ENCODE measurements around the gene EBP.
"Not testable (repeated sequence)": the region's sequence is repeated elsewhere in the genome, so short reads cannot be mapped to it uniquely, and the experiment has no call there.

EBP gene

DNA sequence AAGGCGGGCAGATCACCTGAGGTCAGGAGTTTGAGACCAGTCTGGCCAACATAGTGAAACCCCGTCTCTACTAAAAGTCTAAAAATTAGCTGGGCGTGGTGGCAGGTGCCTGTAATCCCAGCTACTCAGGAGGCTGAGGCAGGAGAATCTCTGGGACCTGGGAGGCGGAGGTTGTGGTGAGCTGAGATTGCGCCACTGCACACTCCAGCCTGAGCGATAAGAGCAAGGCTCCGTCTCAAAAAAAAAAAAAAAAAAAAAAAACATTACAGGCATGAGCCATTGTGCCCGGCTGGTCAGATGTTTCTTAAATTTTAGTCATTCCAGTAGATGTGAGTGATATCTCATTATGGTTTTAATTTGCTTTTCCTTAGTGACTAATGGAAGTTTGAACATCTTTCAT, 4.2 kb downstream of the EBP start:
- DNase-seq (ENCODE audit: low spot score) = not testable (repeated sequence)

DNA sequence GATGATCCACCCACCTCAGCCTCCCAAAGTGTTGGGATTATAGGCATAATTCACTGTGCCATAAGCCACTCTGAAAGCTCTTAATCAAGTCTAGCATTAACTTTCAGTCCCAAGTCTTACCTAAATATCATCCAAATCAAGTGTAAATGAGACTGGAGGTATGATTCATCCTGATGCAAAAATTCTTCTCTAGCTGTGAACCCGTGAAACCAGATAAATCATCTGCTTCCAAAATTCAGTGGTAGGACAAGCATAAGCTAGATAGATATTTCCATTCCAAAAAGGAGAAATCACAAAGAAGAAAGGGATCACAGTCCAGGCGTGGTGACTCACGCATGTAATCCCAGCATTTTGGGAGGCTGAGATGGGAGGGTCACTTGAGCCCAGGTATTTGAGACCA, 9.1 kb downstream of the EBP start:
- DNase-seq (ENCODE audit: low spot score) = no peak

DNA sequence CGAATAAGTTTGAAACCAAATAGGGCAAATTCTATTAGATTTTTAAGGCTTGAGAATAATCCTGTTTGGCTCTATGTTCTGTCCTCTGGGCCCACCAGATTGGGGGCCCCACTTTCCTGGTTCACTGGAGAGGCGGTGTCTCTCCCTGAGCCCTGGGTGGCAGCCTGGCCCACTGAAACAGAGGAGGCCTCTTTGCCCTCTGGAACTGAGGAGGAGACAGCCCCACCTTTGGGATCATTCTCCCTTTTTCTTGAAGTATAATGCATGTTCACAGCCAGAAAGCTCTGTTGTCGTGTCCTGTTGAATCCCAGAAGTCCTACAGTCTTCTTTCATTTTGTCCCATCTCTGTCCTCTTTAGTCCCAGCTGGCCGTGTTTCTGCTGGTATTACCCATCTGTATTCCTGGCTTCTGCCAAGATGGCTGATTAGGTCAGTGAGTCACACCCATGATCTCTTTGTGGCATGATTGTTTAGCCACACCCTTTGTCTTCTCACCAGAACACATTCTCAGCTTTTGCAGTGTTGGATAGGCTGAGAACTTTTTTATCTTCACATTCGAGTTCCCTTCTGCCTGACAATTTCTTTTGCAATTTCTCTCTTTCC, 9.9 kb downstream of the EBP start:
- DNase-seq (ENCODE audit: low spot score) = peak; percentile 68

GRCh38 chrX:48532161-48532560, 10.6 kb downstream of the EBP start:
- no peak for DNase-seq (ENCODE audit: low spot score)

DNA sequence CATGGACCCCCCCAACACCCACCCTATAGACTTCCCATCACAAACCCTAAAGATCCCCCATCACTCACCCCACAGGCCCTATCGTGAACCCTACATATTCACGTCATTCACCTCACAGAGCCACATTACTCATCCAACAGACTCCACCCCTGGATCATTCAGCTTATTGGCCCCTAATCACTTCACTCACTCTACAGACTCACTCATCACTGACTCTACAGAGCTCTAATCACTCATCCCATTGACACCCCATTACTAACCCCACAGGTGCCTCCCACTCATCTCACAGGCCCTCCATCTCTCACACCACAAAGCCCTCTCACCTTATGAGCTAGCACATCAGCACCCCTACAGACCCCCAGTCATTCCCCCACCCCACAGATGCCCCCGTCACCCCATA, 11.6 kb downstream of the EBP start:
- DNase-seq (ENCODE audit: low spot score) = no peak

DNA sequence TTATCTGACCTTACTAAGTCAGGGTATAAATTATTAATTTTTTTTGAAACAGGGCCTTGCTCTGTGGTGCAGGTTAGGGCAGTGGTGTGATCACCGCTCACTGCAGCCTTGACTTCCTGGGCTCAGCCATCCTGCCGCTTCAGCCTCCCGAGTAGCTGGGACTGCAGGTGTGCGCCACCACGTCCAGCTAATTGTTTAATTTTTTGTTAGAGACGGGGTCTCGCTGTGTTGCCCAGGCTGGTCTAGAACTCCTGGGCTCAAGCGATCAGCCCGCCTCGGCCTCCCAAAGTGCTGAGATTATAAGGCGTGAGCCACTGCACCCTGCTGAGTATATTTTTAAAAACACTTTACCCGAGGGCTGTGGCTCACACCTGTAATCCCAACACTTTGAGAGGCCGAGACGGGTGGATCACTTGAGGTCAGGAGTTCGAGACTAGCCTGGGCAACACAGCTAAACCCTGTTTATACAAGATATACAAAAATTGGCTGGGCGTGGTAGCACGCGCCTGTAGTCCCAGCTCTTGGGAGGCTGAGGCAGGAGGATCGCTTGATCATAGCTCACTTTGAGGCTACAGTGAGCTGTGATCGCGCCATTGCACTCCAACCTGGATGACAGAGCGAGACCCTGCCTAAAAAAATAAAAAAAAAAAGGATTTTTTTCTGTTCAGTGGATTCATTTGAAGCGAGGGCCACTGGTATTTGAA, 17.2 kb downstream of the EBP start:
- DNase-seq (ENCODE audit: low spot score) = no peak

DNA sequence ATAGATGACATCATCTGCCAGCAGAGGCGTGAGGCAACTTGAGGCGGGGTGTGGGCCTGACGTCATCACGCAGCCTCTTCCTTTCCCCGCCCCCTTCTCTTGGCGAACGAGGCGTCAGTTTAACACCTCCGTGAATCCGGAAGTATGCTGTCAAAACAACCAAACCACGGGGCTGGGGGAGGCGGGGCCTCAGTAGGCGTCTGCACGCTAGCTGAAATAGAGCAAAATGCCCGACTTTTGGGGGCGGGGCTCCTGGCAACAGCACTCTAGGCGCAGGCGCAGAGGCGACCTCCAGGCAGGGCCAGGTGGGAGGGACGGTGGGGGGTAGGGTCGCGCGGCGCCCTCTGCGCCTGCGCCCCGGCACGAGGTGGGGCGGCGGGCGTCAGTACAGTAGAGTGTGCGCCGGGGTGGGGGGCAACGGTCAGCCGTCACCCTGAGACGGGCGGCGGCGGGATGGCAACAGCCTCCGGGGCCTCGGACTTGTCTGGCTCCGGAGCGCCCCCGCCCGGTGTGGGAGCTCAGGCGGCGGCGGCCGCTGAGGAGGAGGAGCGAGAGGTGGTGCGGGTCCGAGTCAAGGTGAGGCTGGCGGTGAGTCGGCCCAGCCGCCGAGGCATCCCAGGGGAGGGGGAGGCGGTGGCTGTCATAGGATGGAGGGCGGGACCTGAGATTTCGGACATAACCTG, 17.9 kb downstream of the EBP start, which contains the start of gene TBC1D25:
TBC1D25 (plus strand) TSS at position 370 of the 683 bp plus-strand sequence; CDS start at position 454, 84 bp downstream.
- DNase-seq (ENCODE audit: low spot score) = peak; percentile 91

DNA sequence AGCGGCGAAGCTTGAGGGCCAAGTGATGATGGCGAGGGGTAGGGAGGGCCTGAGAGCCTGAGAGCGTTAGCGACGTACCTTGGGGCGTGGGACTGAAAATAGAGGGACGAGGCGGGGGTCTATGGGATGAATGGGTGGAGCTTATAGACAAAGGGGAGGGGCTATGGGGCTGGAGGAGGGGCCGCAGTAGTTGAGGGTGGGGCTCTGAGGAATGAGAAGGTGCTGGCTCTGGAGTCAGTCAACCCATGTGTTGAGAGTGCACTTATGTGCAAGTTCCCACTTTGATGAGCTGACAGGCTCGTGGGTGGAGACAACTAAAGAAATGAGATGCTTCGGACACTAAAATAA, 18.4 kb downstream of the EBP start:
- peak; percentile 30 for DNase-seq (ENCODE audit: low spot score)

DNA sequence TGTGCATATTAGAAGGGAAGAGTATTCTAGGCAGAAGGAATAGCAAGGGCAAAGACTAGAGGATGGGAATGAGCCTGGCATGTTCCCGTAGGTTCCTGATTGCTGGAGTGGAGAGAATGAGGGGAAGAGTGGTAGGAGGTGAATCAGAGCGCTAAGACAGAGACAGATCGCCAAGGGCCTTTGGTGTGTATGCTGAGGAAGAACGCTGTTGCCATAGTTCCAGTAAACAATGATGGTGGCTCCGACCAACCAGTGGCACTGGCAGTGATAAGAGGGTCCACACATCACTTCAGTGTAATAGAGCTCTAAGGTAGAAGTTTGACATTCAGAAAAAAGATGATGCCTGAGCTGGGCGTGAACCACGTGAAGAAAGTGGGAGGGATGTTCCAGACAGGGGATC, 18.9 kb downstream of the EBP start:
- no peak for DNase-seq (ENCODE audit: low spot score)

DNA sequence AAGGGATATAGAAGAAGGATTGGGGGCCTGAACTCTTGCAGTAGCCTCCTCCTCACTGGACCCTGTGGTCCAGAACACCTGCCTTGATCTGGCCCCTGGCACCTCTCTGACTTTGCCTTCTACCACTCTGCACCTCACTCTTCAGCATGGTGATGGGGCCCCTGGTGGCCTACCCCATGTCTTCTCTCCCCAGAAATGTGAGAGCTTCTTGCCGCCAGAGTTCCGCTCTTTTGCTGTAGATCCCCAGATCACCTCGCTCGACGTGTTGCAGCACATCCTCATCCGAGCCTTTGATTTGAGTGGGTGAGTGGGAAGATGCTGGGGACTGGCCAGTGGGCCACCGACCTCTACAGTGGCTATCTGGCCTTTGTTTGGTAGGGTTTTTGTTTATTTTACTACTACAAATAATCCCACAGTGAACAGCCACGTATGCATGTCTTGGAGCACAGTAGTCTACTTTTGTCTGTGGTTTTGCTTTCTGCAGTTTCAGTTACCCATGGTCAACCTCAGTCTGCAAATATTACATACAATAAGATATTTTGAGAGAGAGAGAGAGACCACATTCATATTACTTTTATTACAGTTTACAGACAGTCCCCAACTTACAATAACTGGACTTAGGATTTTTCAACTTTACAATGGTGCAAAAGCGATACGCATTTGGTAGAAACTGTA, 19.7 kb downstream of the EBP start:
- no peak for DNase-seq (ENCODE audit: low spot score)

DNA sequence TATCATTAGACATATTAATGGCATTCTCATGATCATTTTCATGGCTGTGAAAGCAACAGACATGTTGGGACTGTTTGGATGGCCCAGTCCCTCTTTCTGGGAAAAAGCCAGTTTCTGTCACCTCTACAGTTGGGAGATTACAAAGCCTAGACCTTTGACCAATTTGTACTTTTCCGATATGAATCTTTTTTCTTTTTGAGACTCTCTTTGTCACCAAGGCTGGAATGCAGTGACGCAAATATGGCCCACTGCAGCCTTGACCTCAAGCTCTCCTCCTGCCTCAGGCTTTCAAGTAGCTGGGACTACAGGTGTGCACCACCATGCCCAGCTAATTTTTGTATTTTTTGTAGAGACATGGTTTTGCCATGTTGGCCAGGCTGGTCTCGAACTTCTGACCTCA, 27.3 kb downstream of the EBP start:
- no peak for DNase-seq (ENCODE audit: low spot score)

- DNase-seq (ENCODE audit: low spot score) = not testable (repeated sequence)
These were observed 34.2 kb downstream of the EBP start for GRCh38 chrX:48555731-48556325.

- DNase-seq (ENCODE audit: low spot score) = no peak
These were observed 36.7 kb downstream of the EBP start for GRCh38 chrX:48558271-48558670.

DNA sequence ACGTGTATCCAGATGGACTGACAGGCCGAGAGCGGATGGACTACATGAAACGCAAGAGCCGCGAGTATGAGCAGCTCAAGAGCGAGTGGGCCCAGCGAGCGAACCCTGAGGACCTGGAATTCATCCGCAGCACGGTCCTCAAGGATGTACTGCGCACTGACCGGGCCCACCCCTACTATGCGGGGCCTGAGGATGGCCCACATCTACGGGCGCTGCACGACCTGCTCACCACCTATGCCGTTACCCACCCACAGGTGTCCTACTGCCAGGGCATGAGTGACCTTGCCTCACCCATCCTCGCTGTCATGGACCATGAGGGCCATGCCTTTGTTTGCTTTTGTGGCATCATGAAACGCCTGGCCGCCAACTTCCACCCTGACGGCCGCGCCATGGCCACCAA, 38.0 kb downstream of the EBP start:
- DNase-seq (ENCODE audit: low spot score) = no peak

DNA sequence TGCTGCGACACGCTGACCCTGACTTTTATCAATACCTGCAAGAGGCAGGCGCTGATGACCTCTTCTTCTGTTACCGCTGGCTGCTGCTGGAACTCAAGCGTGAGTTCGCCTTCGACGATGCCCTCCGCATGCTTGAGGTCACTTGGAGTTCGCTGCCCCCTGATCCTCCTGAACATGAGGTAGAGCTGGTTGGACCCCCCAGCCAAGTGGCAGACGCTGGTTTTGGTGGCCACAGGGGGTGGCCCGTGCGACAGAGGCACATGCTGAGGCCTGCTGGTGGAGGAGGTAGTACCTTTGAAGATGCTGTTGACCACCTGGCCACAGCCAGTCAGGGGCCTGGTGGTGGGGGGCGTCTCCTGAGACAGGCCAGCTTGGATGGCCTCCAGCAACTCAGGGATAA, 38.4 kb downstream of the EBP start:
- no peak for DNase-seq (ENCODE audit: low spot score)

DNA sequence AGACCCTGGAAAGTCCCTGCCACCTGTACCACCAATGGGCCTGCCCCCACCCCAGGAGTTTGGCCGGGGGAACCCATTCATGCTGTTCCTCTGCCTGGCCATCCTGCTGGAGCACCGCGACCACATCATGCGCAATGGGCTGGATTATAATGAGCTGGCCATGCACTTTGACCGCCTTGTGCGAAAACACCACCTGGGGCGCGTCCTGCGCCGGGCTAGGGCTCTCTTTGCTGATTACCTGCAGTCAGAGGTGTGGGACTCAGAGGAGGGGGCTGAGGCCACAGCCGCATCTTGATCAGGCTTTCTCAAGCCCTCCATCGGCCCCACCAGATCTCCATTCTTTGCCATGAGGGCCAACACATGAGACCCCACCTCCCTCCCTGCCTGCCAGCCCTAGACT, 39.1 kb downstream of the EBP start:
- DNase-seq (ENCODE audit: low spot score) = no peak

DNA sequence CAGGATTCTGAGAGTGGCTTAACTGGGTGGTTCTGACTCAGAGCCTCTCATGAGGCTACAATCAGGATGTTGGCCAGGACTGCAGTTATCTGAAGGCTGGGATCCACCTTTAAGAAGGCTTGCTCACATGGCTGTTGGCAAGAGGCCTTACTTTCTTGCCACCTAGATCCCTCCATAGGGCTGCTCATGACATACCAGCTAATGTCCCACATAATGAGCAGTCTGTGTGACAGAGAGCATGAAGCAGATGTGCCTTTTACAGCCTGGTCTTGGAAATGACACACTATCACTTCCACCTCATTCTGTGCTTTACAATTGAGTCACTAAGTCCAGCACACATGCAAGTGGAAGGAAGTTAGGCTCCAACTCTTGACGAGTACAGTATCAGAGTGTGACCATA, 48.4 kb downstream of the EBP start:
- DNase-seq (ENCODE audit: low spot score) = no peak

DNA sequence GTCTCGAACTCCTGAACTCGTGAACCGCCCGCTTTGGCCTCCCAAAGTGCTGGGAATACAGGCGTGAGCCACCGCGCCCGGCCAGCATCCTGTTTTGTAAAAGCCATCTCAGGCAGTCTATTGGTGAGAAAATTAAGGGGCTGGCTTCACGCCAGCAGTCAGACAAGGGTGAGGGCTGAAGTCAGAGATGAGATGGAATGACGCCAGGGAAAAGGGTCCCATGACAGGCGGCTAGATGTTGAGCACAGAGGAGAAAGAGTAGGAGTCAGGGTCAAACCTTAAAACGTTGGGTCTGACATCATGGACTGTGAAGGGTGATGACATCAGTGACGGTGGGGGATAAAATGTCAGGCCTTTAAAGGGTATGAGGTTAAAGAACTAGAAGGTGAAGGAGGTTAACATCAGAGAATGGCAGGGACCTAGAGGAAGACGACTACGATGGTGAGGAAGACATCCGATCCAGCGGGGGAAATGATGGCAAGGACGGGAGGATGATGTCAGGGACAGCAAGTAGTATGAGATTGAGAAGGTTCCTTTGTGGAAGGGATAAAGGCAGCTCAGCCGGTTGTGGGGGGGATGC, 52.2 kb downstream of the EBP start:
- peak; percentile 6 for DNase-seq (ENCODE audit: low spot score)

GRCh38 chrX:48574270-48575266, 53.0 kb downstream of the EBP start, which contains the start of gene RBM3:
RBM3 (plus strand) TSS chrX:48574484; CDS start chrX:48575181, 697 bp downstream.
- DNase-seq (ENCODE audit: low spot score) = peak; percentile 85

GRCh38 chrX:48575642-48576041, 54.0 kb downstream of the EBP start:
- no peak for DNase-seq (ENCODE audit: low spot score)

DNA sequence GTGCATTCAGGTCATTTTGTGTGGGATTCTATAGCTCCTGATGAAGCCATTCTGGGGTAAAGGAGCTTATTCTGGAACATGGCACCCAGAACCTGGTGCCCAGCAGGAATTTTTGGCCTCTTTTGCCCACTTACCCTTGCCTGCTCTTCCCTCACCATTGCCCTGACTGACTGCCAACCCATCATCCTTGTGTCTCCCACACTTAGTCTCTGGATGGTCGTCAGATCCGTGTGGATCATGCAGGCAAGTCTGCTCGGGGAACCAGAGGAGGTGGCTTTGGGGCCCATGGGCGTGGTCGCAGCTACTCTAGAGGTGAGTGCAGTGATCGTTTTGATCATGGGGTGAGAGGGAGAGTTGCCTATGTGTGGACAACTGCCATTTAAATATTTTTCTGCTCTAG, 54.5 kb downstream of the EBP start:
- DNase-seq (ENCODE audit: low spot score) = no peak

Measured in LoVo (cell line).